H1 (cell line): ENCODE results near the gene GARIN3. TPM values are rescaled to one million over a fixed set of nuclear protein-coding genes. Genes with fewer than 3 reads are reported as not detected.

ENCODE experiments used
- CTCF ChIA-PET: fragments of 300-600 bp; sonication (Branson Sonifier 250); formaldehyde crosslinking; loops from one replicate; lab custom pipeline; 2021; ENCODE audit not compliant: partially characterized antibody; lab: Charles Lee
- POLR2A ChIA-PET: fragments of 300-600 bp; sonication (Branson Sonifier 250); formaldehyde crosslinking; loops from one replicate; lab custom pipeline; 2021; ENCODE audit warnings: inconsistent platforms; ENCODE audit not compliant: partially characterized antibody; lab: Charles Lee
- DNase-seq, 2 experiments: peaks; one replicate each; pipeline versions ENCODE4 v3.0.0 to v3.0.0-alpha.2; 2010 to 2022; ENCODE audit warnings: low spot score in 2 of 2, low read depth in 1 of 2, mixed read lengths in 1 of 2
- FAIRE-seq: peaks from 2 replicates; lab custom pipeline; 2011; peaks lifted over from hg19 to GRCh38; lab: Jason Lieb, UNC
- H2AFZ ChIP-seq: 2 replicates; pipeline ENCODE4 v1.8.1; 2012; ENCODE audit warnings: low read length, inconsistent platforms
- H2AK5ac ChIP-seq: 2 replicates; pipeline ENCODE4 v1.6.1; 2013; ENCODE audit warnings: low read depth, low read length
- H2BK120ac ChIP-seq: replicated peaks from 2 replicates; pipeline ENCODE3; 2013; ENCODE audit warnings: low read depth, low read length, inconsistent platforms
- H2BK12ac ChIP-seq: 2 replicates; pipeline ENCODE4 v1.6.1; 2013; ENCODE audit warnings: low read depth, low read length
- H2BK15ac ChIP-seq: 2 replicates; pipeline ENCODE4 v1.6.1; 2013; ENCODE audit warnings: low read length
- H2BK20ac ChIP-seq: 2 replicates; pipeline ENCODE4 v1.6.1; 2013; ENCODE audit warnings: low read length
- H2BK5ac ChIP-seq: 2 replicates; pipeline ENCODE4 v1.6.1; 2013; ENCODE audit warnings: low read depth, low read length
- H3K14ac ChIP-seq: 2 replicates; pipeline ENCODE4 v1.6.1; 2013; ENCODE audit warnings: inconsistent platforms; ENCODE audit not compliant: insufficient read length
- H3K18ac ChIP-seq: 2 replicates; pipeline ENCODE4 v1.6.1; 2013; ENCODE audit warnings: low read length; ENCODE audit errors: extremely low read depth
- H3K23ac ChIP-seq: 2 replicates; pipeline ENCODE4 v1.6.1; 2013; ENCODE audit warnings: inconsistent platforms; ENCODE audit not compliant: insufficient read length
- H3K23me2 ChIP-seq: 2 replicates; pipeline ENCODE4 v1.6.1; 2013; ENCODE audit warnings: low read depth, low read length
- H3K27ac ChIP-seq: 2 replicates; pipeline ENCODE4 v1.6.1; 2011; ENCODE audit warnings: low read depth, low read length, inconsistent platforms
- H3K27me3 ChIP-seq, 4 experiments: replicated peaks in 1 of 4; 1 replicate in 1 of 4; 2 replicates in 3 of 4; pipeline versions ENCODE4 v1.6.1 to v1.8.1; 2011 to 2013; ENCODE audit warnings: low read length in 3 of 4, mild to moderate bottlenecking in 3 of 4, inconsistent platforms in 2 of 4, mixed read lengths in 2 of 4, moderate library complexity in 1 of 4; ENCODE audit not compliant: control insufficient read depth in 3 of 4, insufficient read depth in 3 of 4; ENCODE audit errors: extremely low read depth in 1 of 4
- H3K36me3 ChIP-seq, 4 experiments: 2 replicates each; pipeline versions ENCODE4 v1.6.1 to v1.8.1; 2011 to 2013; ENCODE audit warnings: mild to moderate bottlenecking in 4 of 4, low read length in 3 of 4, moderate library complexity in 2 of 4, control low read depth in 1 of 4, inconsistent platforms in 1 of 4; ENCODE audit not compliant: insufficient read depth in 4 of 4, control insufficient read depth in 2 of 4
- H3K4ac ChIP-seq: replicated peaks from 2 replicates; pipeline ENCODE3; 2013; ENCODE audit warnings: low read length, low read depth, mixed read lengths, inconsistent platforms; ENCODE audit not compliant: insufficient read length
- H3K4me1 ChIP-seq, 4 experiments: replicated peaks in 1 of 4; 1 replicate in 1 of 4; 2 replicates in 3 of 4; pipeline versions ENCODE4 v1.6.1 to v1.8.1; 2011 to 2013; ENCODE audit warnings: low read length in 3 of 4, inconsistent platforms in 2 of 4, mixed read lengths in 1 of 4; ENCODE audit not compliant: insufficient read depth in 4 of 4, control insufficient read depth in 3 of 4
- H3K4me2 ChIP-seq, 2 experiments: 2 replicates each; pipeline versions ENCODE4 v1.6.1 to v1.8.1; 2011 to 2013; ENCODE audit warnings: low read depth in 2 of 2, low read length in 2 of 2, control low read depth in 1 of 2, inconsistent platforms in 1 of 2, mild to moderate bottlenecking in 1 of 2; ENCODE audit not compliant: insufficient read depth in 1 of 2
- H3K4me3 ChIP-seq, 4 experiments: fragments of 200-600, 300-600 bp in 1 of 4; sonication (generic), shearing (Covaris generic), sonication (Bioruptor Twin) in 1 of 4; 2 replicates each; pipeline versions ENCODE4 v1.5.1 to v1.8.1; 2011 to 2016; ENCODE audit warnings: low read length in 4 of 4, low read depth in 3 of 4, control low read depth in 2 of 4, inconsistent platforms in 2 of 4, mild to moderate bottlenecking in 2 of 4, mixed read lengths in 1 of 4, moderate library complexity in 1 of 4; ENCODE audit not compliant: insufficient read depth in 2 of 4; ENCODE audit errors: extremely low read depth in 1 of 4
- H3K56ac ChIP-seq: replicated peaks from 2 replicates; pipeline ENCODE3; 2013; ENCODE audit warnings: low read depth, mild to moderate bottlenecking, mixed read lengths, low read length, inconsistent platforms; ENCODE audit not compliant: insufficient read length
- H3K79me1 ChIP-seq: 2 replicates; pipeline ENCODE4 v1.6.1; 2013; ENCODE audit warnings: low read depth, low read length, control low read depth
- H3K79me2 ChIP-seq, 2 experiments: 2 replicates each; pipeline versions ENCODE4 v1.6.1 to v1.8.1; 2012 to 2013; ENCODE audit warnings: low read length in 2 of 2, mild to moderate bottlenecking in 2 of 2, inconsistent platforms in 1 of 2; ENCODE audit not compliant: insufficient read depth in 2 of 2, control insufficient read depth in 1 of 2
- H3K9ac ChIP-seq, 4 experiments: replicated peaks in 1 of 4; 1 replicate in 1 of 4; 2 replicates in 3 of 4; pipeline versions ENCODE4 v1.6.1 to v1.8.1; 2011 to 2013; ENCODE audit warnings: low read depth in 3 of 4, low read length in 3 of 4, control low read depth in 2 of 4, mild to moderate bottlenecking in 2 of 4, moderate library complexity in 2 of 4, inconsistent platforms in 1 of 4; ENCODE audit errors: extremely low read depth in 1 of 4
- H3K9me3 ChIP-seq, 2 experiments: 2 replicates each; pipeline versions ENCODE4 v1.6.1 to v1.8.1; 2012 to 2013; ENCODE audit warnings: mild to moderate bottlenecking in 2 of 2, moderate library complexity in 2 of 2, control low read depth in 1 of 2, inconsistent platforms in 1 of 2, low read depth in 1 of 2, low read length in 1 of 2, mixed read lengths in 1 of 2; ENCODE audit not compliant: insufficient read depth in 2 of 2
- H4K20me1 ChIP-seq, 2 experiments: replicated peaks in 1 of 2; 2 replicates each; pipeline versions ENCODE3 to v1.8.1; 2011 to 2013; ENCODE audit warnings: inconsistent platforms in 2 of 2, low read length in 2 of 2, mild to moderate bottlenecking in 1 of 2; ENCODE audit not compliant: insufficient read depth in 2 of 2, control insufficient read depth in 1 of 2
- H4K5ac ChIP-seq: 2 replicates; pipeline ENCODE4 v1.6.1; 2013; ENCODE audit warnings: low read length, low read depth, mixed read lengths, inconsistent platforms; ENCODE audit not compliant: insufficient read length
- H4K8ac ChIP-seq: 2 replicates; pipeline ENCODE4 v1.8.0; 2013; ENCODE audit warnings: mild to moderate bottlenecking, moderate library complexity, low read length, inconsistent platforms; ENCODE audit not compliant: insufficient read depth; ENCODE audit errors: extremely low read depth
- H4K91ac ChIP-seq: replicated peaks from 2 replicates; pipeline ENCODE3; 2013; ENCODE audit warnings: low read length, mixed read lengths, inconsistent platforms; ENCODE audit not compliant: insufficient read length
- GTF2F1 ChIP-seq: IDR thresholded peaks from 2 replicates; pipeline ENCODE4 v1.6.1; 2012; ENCODE audit warnings: low read depth, low read length, improper control_type of control experiment, borderline replicate concordance
- USF2 ChIP-seq: IDR thresholded peaks from 2 replicates; pipeline ENCODE4 v1.6.1; 2011; ENCODE audit warnings: low read length, improper control_type of control experiment
- WGBS, 2 experiments: shearing (Covaris generic) in 1 of 2; methylation state at CpG; one replicate each; pipeline versions ENCODE4 v1.1.6 to v1.1.7; 2013 to 2015; ENCODE audit warnings: low lambda C conversion rate in 2 of 2, mixed read lengths in 2 of 2, inconsistent platforms in 1 of 2, low coverage in 1 of 2, missing lambda C conversion rate in 1 of 2; ENCODE audit not compliant: insufficient replicate concordance in 2 of 2, insufficient coverage in 1 of 2, insufficient read length in 1 of 2; ENCODE audit errors: extremely low coverage in 1 of 2, missing lambda C conversion rate in 1 of 2; 5-methylcytosine and 5-hydroxymethylcytosine counted together
- polyA plus RNA-seq, 7 experiments: library from polyadenylated mRNA; depleted of rRNA in 3 of 7; stranded (reverse) in 5 of 7; unstranded in 2 of 7; fragments of >200 nt in 5 of 7; fragments of 200-250 nt in 2 of 7; gene quantifications; 1 replicate in 5 of 7; 2 replicates in 1 of 7; 4 replicates in 1 of 7; pipeline versions ENCODE4 v1.2.1 to v1.2.3, GENCODE V29; 2011 to 2013; ENCODE audit warnings: missing spikeins in 2 of 7, mixed read lengths in 2 of 7
- total RNA-seq: library from RNA; stranded (reverse); fragmentation: NEBNext Ultra II Directional; extraction: Animal tissue kit (Norgen Biotek cat#: 25700); gene quantifications from 2 replicates; pipeline ENCODE4 v1.2.1, GENCODE V29; 2021

GARIN3 gene
- total and polyA plus RNA-seq, 2 of the 8 experiments (the other 6 are each of a cell fraction or from before 2014, with no cell fraction given): not detected

GRCh38 chr5:157180374-157181264 lies 14.6 kb upstream of the GARIN3 start, which contains the start of gene ITK:
TSS of gene ITK (plus strand) at chr5:157180840. CDS start at chr5:157180978, 138 bp downstream.
- no peaks in the 10 kb centered on the region for H3K4me1 ChIP-seq
- WGBS, 2 experiments: 87% methylated on average over 8 of the region's 8 CpGs; no CpG with 5 or more reads in 1 of the 2 experiments
- H3K4me2 ChIP-seq: no peak within 1 kb of the TSS
- peaks cover 0 to 2% (median 0%) of the 10 kb centered on the region in 4 experiments; a peak in 1 of 7 replicates for H3K27me3 ChIP-seq
- H2BK12ac ChIP-seq: no peak within 1 kb of the TSS
- no peak within 1 kb of the TSS for H2AFZ ChIP-seq
- H4K5ac ChIP-seq: no peak within 1 kb of the TSS
- no peaks in the 10 kb centered on the region for H3K79me2 ChIP-seq
- H3K14ac ChIP-seq: no peak within 1 kb of the TSS
- no peak within 1 kb of the TSS for H4K91ac ChIP-seq
- ChIA-PET CTCF (interaction anchor here (1.8 kb wide), 1 partner anchor 31 kb away, joined by 6 read pairs; no protein-coding TSS in a partner anchor), POLR2A (no interaction called here)
- H2AK5ac ChIP-seq: no peak within 1 kb of the TSS
- H2BK15ac ChIP-seq: no peak within 1 kb of the TSS
- no peak within 1 kb of the TSS for H4K8ac ChIP-seq
- H3K36me3 ChIP-seq: no peaks in the 10 kb centered on the region
- TF ChIP-seq GTF2F1 (no peak), USF2 (no peak)
- no peak within 1 kb of the TSS for H2BK20ac ChIP-seq
- H3K23me2 ChIP-seq: no peaks in the 10 kb centered on the region
- no peak within 1 kb of the TSS for H3K27ac ChIP-seq
- H3K9ac ChIP-seq: no peak within 1 kb of the TSS
- FAIRE-seq (no peak), DNase-seq (no peak)
- H3K9me3 ChIP-seq: no peaks in the 10 kb centered on the region
- no peak within 1 kb of the TSS for H3K4me3 ChIP-seq
- no peaks in the 10 kb centered on the region for H3K79me1 ChIP-seq
- H2BK5ac ChIP-seq: no peak within 1 kb of the TSS
- H4K20me1 ChIP-seq: no peaks in the 10 kb centered on the region
- no peak within 1 kb of the TSS for H3K4ac ChIP-seq
- no peak within 1 kb of the TSS for H2BK120ac ChIP-seq
- no peak within 1 kb of the TSS for H3K23ac ChIP-seq
- H3K18ac ChIP-seq: no peak within 1 kb of the TSS
- H3K56ac ChIP-seq: no peak within 1 kb of the TSS
